PFSK-1 (cell line): ENCODE data around the gene GARIN5A.

Experiments
- FOXP2 ChIP-seq: optimal IDR thresholded peaks from 2 replicates; pipeline ENCODE3; 2011; ENCODE audit warnings: borderline replicate concordance, control low read depth, inconsistent platforms; ENCODE audit not compliant: insufficient read depth; ENCODE audit errors: extremely low read length, extremely low read depth
- POLR2AphosphoS5 ChIP-seq: IDR thresholded peaks from 2 replicates; pipeline ENCODE4 v1.6.1; 2012; ENCODE audit warnings: low read depth, mild to moderate bottlenecking, control low read depth, low read length, moderate library complexity
- REST ChIP-seq, 2 experiments: IDR thresholded peaks; 2 replicates each; pipeline versions ENCODE4 v1.6.1 to v1.8.0; 2011 to 2012; ENCODE audit warnings: low read depth in 2 of 2, low read length in 2 of 2, control low read depth in 1 of 2, inconsistent platforms in 1 of 2, mild to moderate bottlenecking in 1 of 2, moderate library complexity in 1 of 2; ENCODE audit not compliant: insufficient read depth in 1 of 2
- SIN3A ChIP-seq: IDR thresholded peaks from 2 replicates; pipeline ENCODE4 v1.6.1; 2012; ENCODE audit warnings: mild to moderate bottlenecking, low read length, moderate library complexity, borderline replicate concordance; ENCODE audit not compliant: insufficient read depth
- TAF1 ChIP-seq: IDR thresholded peaks from 2 replicates; pipeline ENCODE4 v1.6.1; 2012; ENCODE audit warnings: low read length, control low read depth, borderline replicate concordance; ENCODE audit not compliant: insufficient read depth

DNA sequence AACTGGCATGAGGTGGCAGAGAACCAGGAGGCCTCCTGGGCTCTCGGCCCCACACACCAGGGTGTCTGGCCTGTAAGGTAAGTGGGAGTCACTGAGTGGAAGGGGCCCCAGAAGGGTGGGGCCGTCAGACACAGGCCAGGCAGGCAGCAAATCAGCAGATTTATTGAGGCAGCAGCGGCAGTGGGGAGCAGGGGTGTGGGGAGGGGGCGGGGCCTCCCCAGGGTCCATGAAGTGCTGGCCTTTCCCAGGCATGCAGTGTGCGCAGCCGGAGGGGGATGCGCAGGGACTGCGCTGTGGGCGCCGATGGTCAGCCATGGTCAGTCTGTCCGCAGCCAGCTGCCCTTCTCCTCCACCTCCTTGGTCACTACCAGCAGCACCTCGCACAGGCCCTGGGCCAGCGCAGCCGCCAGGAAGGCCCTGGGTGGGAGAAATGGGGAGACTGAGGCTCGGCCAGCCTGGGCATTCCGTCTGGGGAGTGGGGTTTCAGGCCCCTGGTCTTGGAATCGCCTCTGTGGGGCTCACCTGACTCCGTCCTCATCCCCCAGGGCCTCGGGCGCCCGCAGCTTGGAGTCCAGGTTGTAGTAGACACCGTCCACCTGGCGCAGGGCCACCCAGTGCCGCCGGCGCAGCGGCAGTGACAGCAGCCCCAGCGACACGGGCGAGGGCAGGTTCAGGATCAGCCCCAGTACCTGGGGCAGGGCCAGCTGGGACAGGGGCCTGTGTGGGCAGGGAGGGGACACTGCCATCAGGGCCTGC is 29.4 kb upstream of the GARIN5A start:
- TF ChIP-seq REST (IDR thresholded peaks at IDR 0.05; ENCODE audit: insufficient read depth in 1 of 2, low read depth in 2 of 2, low read length in 2 of 2) (no peak), TAF1 (no peak), SIN3A (no peak), FOXP2 (no peak), POLR2AphosphoS5 (no peak)
